ENCODE measurements around the gene CLEC3A.
"Not testable (repeated sequence)": the region's sequence is repeated elsewhere in the genome, so short reads cannot be mapped to it uniquely, and the experiment has no call there.

The CLEC3A gene

GRCh38 chr16:78028018-78028417, 5.7 kb downstream of the CLEC3A start:
- in situ Hi-C loops (cut with MboI; ENCODE audit: low sequenced_read_pairs): no loop called here

GRCh38 chr16:78034530-78034929, 12.2 kb downstream of the CLEC3A start:
- in situ Hi-C loops (cut with MboI; ENCODE audit: low sequenced_read_pairs): no loop called here

DNA sequence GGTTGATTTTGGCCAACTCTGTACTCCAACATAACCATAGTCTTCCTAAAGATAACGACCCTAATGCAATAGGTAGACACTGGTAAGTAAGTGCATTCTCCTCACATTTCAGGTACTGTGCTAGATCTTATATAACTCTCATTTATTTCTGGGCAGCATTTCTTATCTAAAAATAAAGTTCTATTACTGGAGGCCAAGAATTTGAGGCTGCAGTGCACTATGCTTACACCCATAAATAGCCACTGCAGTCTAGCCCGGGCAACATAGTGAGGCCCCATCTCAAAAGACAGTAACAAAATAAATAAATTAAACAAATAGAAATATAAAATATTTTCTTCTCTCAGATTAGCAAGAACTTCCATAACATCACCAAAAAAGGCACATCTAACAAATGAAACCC, 12.7 kb downstream of the CLEC3A start:
- in situ Hi-C loops (cut with MboI; ENCODE audit: low sequenced_read_pairs): no loop called here

DNA sequence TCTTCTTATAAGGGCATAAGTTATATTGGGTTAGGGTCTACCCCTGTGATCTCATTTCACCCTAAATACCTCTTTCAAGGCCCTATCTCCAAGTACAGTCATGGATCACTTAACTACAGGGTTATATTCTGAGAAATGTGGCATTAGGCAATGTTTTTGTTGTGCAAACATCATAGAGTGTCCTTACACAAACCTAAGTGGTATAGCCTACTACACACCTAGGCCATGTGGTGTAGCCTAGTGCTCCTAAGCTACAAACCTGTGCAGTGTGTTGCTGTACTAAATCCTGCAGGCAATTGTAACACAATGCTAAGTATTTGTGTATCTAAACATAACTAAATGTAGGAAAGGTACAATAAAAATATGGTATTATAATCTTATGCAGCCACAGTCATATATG, 18.0 kb downstream of the CLEC3A start:
- in situ Hi-C loops (cut with MboI; ENCODE audit: low sequenced_read_pairs): no loop called here

GRCh38 chr16:78045865-78046581, 23.7 kb downstream of the CLEC3A start:
- in situ Hi-C loops (cut with MboI; ENCODE audit: low sequenced_read_pairs): no loop called here

- in situ Hi-C loops (cut with MboI; ENCODE audit: low sequenced_read_pairs): no loop called here
Observed at GRCh38 chr16:78048319-78048718, 26.0 kb downstream of the CLEC3A start.

DNA sequence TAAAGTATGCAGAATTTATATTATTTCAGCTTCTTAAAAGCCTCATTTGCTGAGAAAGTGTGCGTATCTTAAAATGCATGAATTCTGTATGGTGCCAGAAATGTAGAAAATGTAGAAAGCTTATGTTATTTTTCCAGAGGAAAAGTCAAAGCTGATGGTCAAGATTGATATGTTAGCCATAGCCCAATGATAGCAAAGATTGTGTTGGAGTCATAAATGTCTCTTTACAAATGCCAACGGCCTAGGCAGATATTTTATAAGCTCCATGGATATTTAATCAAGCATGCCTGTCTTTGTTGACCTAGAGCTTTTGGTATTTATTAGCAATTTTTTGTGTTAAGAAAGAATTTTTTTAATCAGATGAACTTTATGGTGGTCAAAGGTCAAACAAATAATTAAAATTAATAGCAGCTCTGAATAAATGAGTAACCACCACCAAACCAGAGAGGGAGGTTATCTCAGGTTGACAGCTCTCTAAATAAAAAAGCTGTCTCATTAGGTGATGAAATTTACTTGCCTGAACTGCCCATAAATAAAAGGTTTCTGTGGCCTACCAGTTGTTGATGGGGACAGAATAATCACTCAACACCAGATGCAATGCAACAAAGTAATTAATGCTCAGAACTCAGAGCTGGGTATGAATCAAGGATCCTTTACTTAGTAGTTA, 28.5 kb downstream of the CLEC3A start:
- in situ Hi-C loops (cut with MboI; ENCODE audit: low sequenced_read_pairs): no loop called here

DNA sequence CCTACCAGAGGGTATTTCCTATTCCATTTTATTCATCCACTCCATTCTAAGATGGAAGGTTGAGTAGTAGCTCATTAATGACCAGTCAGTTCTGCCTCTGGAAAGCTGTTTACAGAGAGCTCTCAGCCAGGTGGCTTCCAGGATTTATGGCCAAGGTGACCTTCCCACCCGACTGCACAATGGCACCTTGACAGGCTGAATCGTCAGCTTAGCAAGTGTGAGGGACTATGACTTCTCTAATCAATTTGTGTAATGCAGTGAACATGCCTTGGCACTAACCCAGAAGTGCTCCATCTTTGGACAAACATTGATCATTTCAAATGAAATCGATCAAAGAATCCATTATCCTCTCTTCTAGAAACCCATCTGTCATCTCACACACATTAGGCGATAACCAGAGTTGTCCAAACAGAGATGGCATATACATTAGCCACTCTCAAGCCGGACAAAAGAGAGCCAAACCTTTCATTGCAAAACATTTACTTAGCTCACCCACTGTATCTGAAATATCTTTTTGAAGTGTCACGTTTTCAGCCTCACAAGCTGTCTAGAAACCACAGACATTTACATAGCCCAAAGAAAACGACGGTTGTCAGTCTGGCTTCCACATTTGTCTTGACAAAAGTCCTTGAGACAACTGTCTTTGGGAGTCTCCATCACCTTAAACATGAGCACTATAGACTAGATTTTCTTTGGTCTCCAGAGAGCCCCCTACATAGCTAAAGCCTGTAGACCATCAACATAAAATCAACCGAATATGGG, 35.6 kb downstream of the CLEC3A start:
- in situ Hi-C loops (cut with MboI; ENCODE audit: low sequenced_read_pairs): no loop called here

DNA sequence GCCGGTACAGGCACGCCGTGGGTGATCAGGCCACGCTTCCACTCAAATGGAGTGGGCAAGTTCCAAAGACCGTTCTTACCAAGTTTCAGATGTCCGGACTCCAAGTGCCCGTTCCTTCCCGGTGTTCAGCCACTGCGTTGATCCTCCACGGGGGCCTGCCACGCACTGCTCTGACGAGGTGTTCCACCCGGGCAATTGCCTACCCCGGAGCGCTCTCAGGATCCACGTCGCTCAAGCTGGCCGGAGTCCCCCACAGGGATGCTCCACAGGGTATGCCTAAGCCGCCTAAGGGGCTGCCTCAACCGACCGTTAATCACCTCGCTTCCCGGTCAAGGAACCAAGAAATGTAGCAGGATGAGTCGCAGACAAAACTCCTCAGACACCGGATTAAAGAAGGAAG, 37.5 kb downstream of the CLEC3A start:
- in situ Hi-C loops (cut with MboI; ENCODE audit: low sequenced_read_pairs): not testable (repeated sequence)

- in situ Hi-C loops (cut with MboI; ENCODE audit: low sequenced_read_pairs): no loop called here
Observed at GRCh38 chr16:78060295-78060694, 37.9 kb downstream of the CLEC3A start.

DNA sequence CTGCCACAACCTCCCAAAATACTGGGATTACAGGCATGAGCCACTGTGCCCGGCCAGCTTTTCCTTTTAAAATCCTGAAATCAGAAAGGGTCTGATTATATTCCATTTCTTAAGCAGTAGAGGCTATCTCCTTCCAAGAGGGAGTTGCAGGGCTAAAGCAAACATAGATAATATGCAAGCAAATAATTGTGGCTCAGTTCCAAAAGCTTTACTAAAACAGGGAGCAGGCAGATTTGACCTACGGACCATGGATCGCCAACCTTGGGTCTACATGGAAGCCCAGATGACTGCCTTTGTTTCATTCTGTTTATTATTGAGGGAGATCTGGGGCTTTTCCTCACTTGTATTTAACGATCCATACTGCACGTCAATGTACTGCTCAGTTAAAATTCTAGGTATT, 38.5 kb downstream of the CLEC3A start:
- in situ Hi-C loops (cut with MboI; ENCODE audit: low sequenced_read_pairs): no loop called here

DNA sequence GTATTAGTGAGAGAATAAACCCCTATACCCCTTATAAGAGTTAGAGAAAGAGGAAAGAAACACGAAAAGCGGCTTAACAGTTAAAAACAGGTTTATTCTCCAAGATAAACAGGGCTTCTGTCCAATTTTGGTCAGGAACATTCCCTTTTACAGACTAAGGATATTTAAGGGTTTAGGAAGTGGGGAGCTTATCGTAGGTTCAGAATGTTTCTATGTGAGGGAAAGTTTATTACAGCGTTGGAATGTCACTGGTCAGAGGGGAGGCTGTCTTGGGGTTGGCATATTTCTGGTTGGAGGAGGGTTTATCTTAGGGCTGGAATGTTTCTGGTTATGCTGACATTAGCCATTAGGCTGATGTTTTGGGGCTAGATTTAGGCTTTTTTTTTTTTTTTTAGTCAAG, 43.0 kb downstream of the CLEC3A start:
- in situ Hi-C loops (cut with MboI; ENCODE audit: low sequenced_read_pairs): no loop called here

DNA sequence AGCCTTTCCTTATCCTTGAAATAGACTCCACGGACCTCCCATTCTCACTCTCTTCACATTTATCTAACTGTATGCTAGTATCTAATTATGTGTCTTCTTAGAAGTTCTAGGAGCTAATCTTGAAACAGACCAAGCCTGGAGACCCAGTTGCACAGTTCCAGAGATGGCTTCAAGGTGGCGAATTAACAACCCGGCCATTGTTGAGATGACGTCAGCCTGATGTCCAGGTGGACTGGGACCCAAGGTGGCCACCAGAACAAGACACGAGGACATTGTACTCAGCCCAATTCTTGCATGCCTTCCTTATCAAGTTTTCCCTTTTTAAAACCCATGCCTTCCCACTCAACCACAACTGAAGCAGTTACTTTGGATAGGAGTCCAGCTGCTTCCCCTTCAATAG, 47.6 kb downstream of the CLEC3A start:
- in situ Hi-C loops (cut with MboI; ENCODE audit: low sequenced_read_pairs): no loop called here

DNA sequence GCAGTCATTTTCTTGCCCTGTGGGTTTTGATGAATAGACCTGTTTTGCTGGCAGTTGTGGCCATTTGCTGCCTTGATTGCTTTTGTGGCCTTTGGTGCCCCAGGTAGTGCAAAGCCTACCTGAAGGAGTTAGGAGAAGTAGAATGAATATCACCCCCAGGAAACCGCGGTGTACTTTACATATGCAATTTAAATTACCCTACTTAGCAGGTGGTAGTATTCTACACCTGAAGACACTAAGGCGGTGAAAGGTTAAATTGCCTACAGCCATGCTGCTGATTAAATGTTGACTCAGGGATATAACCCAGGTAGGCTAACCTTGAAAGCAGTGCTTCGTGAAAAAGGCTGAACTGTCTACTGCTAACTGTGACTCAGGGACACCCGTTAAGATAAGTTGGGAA, 49.9 kb downstream of the CLEC3A start:
- in situ Hi-C loops (cut with MboI; ENCODE audit: low sequenced_read_pairs): no loop called here

DNA sequence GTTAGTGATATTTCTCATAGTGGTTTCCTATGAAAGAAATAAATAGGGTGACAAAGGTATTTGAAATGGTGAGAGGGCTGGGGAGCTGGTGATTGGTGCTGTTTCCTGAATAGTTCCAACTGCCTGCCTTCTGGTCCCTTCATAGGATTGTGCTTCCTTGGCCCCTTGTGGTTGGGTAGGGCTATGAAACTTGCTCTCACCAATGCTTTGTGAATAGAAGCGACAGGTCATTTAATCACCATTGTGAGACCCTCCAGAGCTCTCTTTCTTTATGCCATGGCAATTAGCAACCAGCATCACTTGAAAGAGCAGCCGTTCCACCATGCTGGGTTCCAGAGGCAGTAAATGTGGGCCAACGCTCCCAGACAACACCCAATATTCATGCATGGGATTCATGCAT, 53.5 kb downstream of the CLEC3A start:
- in situ Hi-C loops (cut with MboI; ENCODE audit: low sequenced_read_pairs): no loop called here

DNA sequence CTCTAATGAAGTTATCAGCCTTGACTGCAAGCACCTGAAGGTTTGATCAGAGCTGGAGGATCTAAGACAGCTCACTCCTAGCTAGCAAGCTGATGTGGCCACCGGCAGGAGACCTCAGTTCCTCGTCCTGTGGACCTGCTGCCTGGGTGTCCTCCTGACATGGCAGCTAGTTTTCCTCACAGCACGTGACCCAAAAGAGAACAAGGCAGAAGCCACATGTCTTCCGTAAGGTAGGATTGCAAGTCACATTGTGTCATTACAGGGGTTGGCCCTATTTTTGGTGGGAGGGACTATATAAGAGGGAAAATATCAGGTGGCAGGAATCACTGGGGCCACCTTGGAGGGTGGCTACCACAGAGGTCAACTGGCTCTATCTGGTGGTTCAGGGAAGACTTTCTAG, 59.0 kb downstream of the CLEC3A start:
- in situ Hi-C loops (cut with MboI; ENCODE audit: low sequenced_read_pairs): no loop called here

Measured in HL-60/S4 treated with phorbol 12-myristate 13-acetate at 8.2 ng/mL for 4 days and 3 days (cell line).